Lung (tissue), 12 donors: Measurements from ENCODE around the gene TRABD. TPM values are rescaled to one million over a fixed set of nuclear protein-coding genes. Genes with fewer than 3 reads are reported as not detected.
A peak's percentile ranks its signal among the peaks of the same experiment; 100 is the strongest.

Experiments used
- ATAC-seq: fragments of 200-7000 bp; cut with Tn5 transposase; one replicate; pipeline ENCODE4 v1.9.1; 2020; ENCODE audit warnings: moderate number of reproducible peaks; ENCODE audit not compliant: insufficient read depth, low FRiP score
- DNase-seq, 3 donors: peaks; one replicate each; pipeline ENCODE4 v3.0.0-alpha.2; 2013 to 2017
- H3K27ac ChIP-seq, 2 donors: one replicate each; pipeline ENCODE4 v1.5.1; 2013; ENCODE audit warnings: mild to moderate bottlenecking in 2 of 2, moderate library complexity in 2 of 2, control low read depth in 1 of 2, inconsistent platforms in 1 of 2, low read depth in 1 of 2, low read length in 1 of 2
- H3K27me3 ChIP-seq, 3 donors: one replicate each; pipeline ENCODE4 v1.5.1; 2013; ENCODE audit warnings: low read length in 2 of 3; ENCODE audit not compliant: control insufficient read depth in 3 of 3, insufficient read depth in 3 of 3
- H3K36me3 ChIP-seq, 4 donors: one replicate each; pipeline ENCODE4 v1.5.1; 2013; ENCODE audit warnings: low read length in 4 of 4, mild to moderate bottlenecking in 1 of 4, moderate library complexity in 1 of 4; ENCODE audit not compliant: control insufficient read depth in 4 of 4, insufficient read depth in 4 of 4
- H3K4me1 ChIP-seq, 5 donors: one replicate each; pipeline ENCODE4 v1.5.1; 2013; ENCODE audit warnings: low read length in 5 of 5, mild to moderate bottlenecking in 2 of 5, moderate library complexity in 1 of 5; ENCODE audit not compliant: control insufficient read depth in 5 of 5, insufficient read depth in 5 of 5
- H3K4me3 ChIP-seq: one replicate; pipeline ENCODE4 v1.5.1; 2013; ENCODE audit warnings: mild to moderate bottlenecking, control low read depth, moderate library complexity
- H3K9ac ChIP-seq, 2 donors: one replicate each; pipeline ENCODE4 v1.5.1; 2013; ENCODE audit warnings: low read length in 2 of 2, control low read depth in 1 of 2; ENCODE audit not compliant: insufficient read depth in 1 of 2
- H3K9me3 ChIP-seq, 4 donors: one replicate each; pipeline ENCODE4 v1.5.1; 2013; ENCODE audit warnings: low read length in 3 of 4, mild to moderate bottlenecking in 1 of 4, moderate library complexity in 1 of 4; ENCODE audit not compliant: control insufficient read depth in 4 of 4, insufficient read depth in 3 of 4
- WGBS, 2 donors: extraction: QIAGEN DNeasy Blood & Tissue Kit; methylation state at CpG; one replicate each; pipeline ENCODE4 v1.1.7; 2013; 5-methylcytosine and 5-hydroxymethylcytosine counted together
- polyA plus RNA-seq, 2 donors: library from polyadenylated mRNA; stranded (reverse); fragments of 200-250 nt; gene quantifications; one replicate each; pipeline ENCODE4 v1.2.1, GENCODE V29; 2013
- total RNA-seq, 2 donors: library from RNA; depleted of rRNA in 1 of 2; stranded (reverse); fragments of >200 nt in 1 of 2; gene quantifications; one replicate each; pipeline ENCODE4 v1.2.1, GENCODE V29; 2014 to 2021
- TF ChIP-seq, protein P1 (sequence below): IDR thresholded peaks from 2 replicates; pipeline ENCODE4 v1.5.1; 2012; ENCODE audit warnings: mild to moderate bottlenecking; ENCODE audit errors: control extremely low read depth, extremely low read depth
- donor health status: control.
- donor health status: control.
- donor health status: Bipolar disorder and iron deficiency.
- donor health status: healthy.
- donor health status: DM: yes; HTN: yes; CAD: no.

The TRABD gene
- total and polyA plus RNA-seq, 4 donors, result 16.2 to 72.7 (median 62.2) TPM

DNA sequence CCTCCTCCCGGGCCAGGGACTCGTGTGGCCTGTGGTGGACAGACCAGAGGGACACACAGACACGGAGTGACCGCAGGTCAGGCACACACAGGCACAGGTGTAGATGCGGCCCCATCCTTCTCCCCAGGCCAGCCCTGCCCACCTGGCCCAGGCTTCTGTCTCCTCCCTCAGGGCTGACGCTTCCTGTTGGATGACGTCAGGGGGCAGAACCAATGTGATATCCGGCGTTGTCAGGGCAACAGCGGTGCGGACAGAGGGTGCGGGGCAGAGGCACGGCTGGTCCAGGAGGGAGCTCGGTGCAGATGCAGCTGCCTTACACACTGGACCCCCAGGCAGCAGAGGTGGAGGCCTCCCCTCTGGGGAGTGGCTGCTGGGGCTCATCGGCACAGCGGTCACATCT, 62.0 kb downstream of the TRABD start:
- TF ChIP-seq, protein P1, sequence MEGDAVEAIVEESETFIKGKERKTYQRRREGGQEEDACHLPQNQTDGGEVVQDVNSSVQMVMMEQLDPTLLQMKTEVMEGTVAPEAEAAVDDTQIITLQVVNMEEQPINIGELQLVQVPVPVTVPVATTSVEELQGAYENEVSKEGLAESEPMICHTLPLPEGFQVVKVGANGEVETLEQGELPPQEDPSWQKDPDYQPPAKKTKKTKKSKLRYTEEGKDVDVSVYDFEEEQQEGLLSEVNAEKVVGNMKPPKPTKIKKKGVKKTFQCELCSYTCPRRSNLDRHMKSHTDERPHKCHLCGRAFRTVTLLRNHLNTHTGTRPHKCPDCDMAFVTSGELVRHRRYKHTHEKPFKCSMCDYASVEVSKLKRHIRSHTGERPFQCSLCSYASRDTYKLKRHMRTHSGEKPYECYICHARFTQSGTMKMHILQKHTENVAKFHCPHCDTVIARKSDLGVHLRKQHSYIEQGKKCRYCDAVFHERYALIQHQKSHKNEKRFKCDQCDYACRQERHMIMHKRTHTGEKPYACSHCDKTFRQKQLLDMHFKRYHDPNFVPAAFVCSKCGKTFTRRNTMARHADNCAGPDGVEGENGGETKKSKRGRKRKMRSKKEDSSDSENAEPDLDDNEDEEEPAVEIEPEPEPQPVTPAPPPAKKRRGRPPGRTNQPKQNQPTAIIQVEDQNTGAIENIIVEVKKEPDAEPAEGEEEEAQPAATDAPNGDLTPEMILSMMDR, result no peak
- Histone ChIP-seq H3K9me3 (no peaks in the 10 kb centered on the region), H3K36me3 (peaks cover 0 to 16% (median 12%) of the 10 kb centered on the region in 4 donors), H3K27me3 (no peaks in the 10 kb centered on the region), H3K27ac (no peak overlapping the region), H3K9ac (no peak overlapping the region), H3K4me3 (no peak overlapping the region), H3K4me1 (peaks cover 3 to 33% (median 8%) of the 10 kb centered on the region in 5 donors)
- DNase-seq, result peak in 2 of 3 donors; percentile 53 to 70
- no peak for ATAC-seq
- 59 to 69% methylated on average over 16 of the region's 16 CpGs for WGBS, 2 donors

DNA sequence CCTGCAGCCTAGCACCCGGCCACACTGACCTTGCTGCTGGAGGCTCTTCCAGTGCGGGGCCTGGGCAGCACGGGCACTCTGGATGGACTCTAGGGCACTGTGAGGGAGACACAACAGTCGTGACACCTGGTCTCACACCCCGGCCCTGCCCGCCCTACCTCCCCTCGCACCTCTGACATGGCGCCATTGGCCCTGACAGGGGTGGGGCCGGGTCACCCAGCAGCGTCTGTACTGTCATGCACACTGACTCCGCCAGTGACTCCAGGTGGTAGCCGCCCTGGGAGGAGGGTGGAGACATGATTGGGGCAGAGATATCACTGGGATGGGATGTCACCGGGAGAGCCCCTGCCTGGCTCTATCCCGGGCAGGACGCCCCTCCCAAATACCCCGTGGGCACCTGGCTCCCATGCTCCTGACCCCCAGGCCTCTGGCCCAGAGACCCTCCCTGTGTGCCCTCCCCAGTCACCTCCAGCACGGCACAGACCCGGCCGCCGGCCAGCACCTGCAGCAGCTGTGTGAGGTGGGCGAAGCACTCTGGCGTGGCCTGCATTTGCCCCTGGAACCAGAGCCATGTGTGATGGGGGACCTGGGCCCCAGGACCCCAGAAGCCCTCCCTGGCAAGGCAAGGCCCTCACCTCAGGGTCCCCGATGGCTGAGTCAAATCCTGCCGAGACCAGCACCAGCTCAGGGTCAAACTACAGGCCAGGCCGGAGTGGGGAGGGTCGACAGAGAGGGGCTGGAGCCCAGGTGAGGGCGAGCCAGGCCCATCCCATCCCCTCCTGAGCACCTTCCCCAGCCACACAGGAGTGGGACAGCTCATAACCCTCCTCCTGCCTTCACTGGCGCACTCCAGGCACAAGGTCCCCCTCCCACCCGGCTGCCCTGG, 62.7 kb downstream of the TRABD start:
- Histone ChIP-seq H3K4me3 (no peak overlapping the region), H3K36me3 (peaks cover 0 to 16% (median 12%) of the 10 kb centered on the region in 4 donors), H3K9me3 (no peaks in the 10 kb centered on the region), H3K4me1 (peaks cover 3 to 28% (median 8%) of the 10 kb centered on the region in 5 donors), H3K27ac (no peak overlapping the region), H3K27me3 (no peaks in the 10 kb centered on the region), H3K9ac (no peak overlapping the region)
- TF ChIP-seq, protein P1, result no peak
- ATAC-seq (no peak), DNase-seq (no peak)
- WGBS, 2 donors, result 91 to 94% methylated on average over 29 of the region's 29 CpGs

Other genes starting within 250 kb of the TRABD start
- 100 to 1,000 TPM; 131 to 132 TPM for gene PIM3, start 225.1 kb upstream of the TRABD start, total RNA-seq
- gene PIM3, start 225.1 kb upstream of the TRABD start, polyA plus RNA-seq, result 100 to 1,000 TPM in 1 of 2 donors, 10 to 100 TPM in 1; 99.0 to 238 TPM
- under 1 TPM in 1 of 2 donors, not detected in 1; 0.51 TPM for gene IL17REL, start 173.1 kb upstream of the TRABD start, total RNA-seq
- gene IL17REL, start 173.1 kb upstream of the TRABD start, polyA plus RNA-seq, result under 1 TPM; 0.02 to 0.19 TPM
- gene TTLL8, start 127.6 kb upstream of the TRABD start, total RNA-seq, result not detected
- gene TTLL8, start 127.6 kb upstream of the TRABD start, polyA plus RNA-seq, result not detected
- 1 to 10 TPM in 1 of 2 donors, under 1 TPM in 1; 0.86 to 2.6 TPM for gene MLC1, start 100.5 kb upstream of the TRABD start, total RNA-seq
- gene MLC1, start 100.5 kb upstream of the TRABD start, polyA plus RNA-seq, result under 1 TPM; 0.65 to 0.68 TPM
- 10 to 100 TPM in 1 of 2 donors, under 1 TPM in 1; 0.34 to 11.9 TPM for gene MOV10L1, start 95.9 kb upstream of the TRABD start, total RNA-seq
- under 1 TPM; 0.27 to 0.53 TPM for gene MOV10L1, start 95.9 kb upstream of the TRABD start, polyA plus RNA-seq
- 1 to 10 TPM in 1 of 2 donors, under 1 TPM in 1; 1.00 to 3.9 TPM for gene PANX2, start 15.2 kb upstream of the TRABD start, total RNA-seq
- gene PANX2, start 15.2 kb upstream of the TRABD start, polyA plus RNA-seq, result 1 to 10 TPM; 2.3 to 3.0 TPM
- gene SELENOO, start 15.1 kb downstream of the TRABD start, total RNA-seq, result 10 to 100 TPM; 15.6 to 30.3 TPM
- gene SELENOO, start 15.1 kb downstream of the TRABD start, polyA plus RNA-seq, result 10 to 100 TPM; 21.3 to 26.9 TPM
- 10 to 100 TPM; 51.7 to 57.8 TPM for gene TUBGCP6, start 59.1 kb downstream of the TRABD start, total RNA-seq
- gene TUBGCP6, start 59.1 kb downstream of the TRABD start, polyA plus RNA-seq, result 10 to 100 TPM; 26.5 to 41.1 TPM
- 10 to 100 TPM; 34.2 to 53.7 TPM for gene HDAC10, start 65.4 kb downstream of the TRABD start, total RNA-seq
- gene HDAC10, start 65.4 kb downstream of the TRABD start, polyA plus RNA-seq, result 10 to 100 TPM; 32.2 to 38.3 TPM
- 10 to 100 TPM; 10.4 to 11.5 TPM for gene MAPK12, start 75.8 kb downstream of the TRABD start, total RNA-seq
- gene MAPK12, start 75.8 kb downstream of the TRABD start, polyA plus RNA-seq, result 10 to 100 TPM; 12.2 to 13.1 TPM
- gene MAPK11, start 84.5 kb downstream of the TRABD start, total RNA-seq, result 10 to 100 TPM in 1 of 2 donors, 1 to 10 TPM in 1; 8.3 to 15.3 TPM
- 10 to 100 TPM in 1 of 2 donors, 1 to 10 TPM in 1; 9.9 to 13.9 TPM for gene MAPK11, start 84.5 kb downstream of the TRABD start, polyA plus RNA-seq
- gene PLXNB2, start 121.7 kb downstream of the TRABD start, total RNA-seq, result 100 to 1,000 TPM; 212 to 310 TPM
- 100 to 1,000 TPM; 123 to 134 TPM for gene PLXNB2, start 121.7 kb downstream of the TRABD start, polyA plus RNA-seq
- 10 to 100 TPM; 10.5 to 26.0 TPM for gene DENND6B, start 141.1 kb downstream of the TRABD start, total RNA-seq
- 10 to 100 TPM in 1 of 2 donors, 1 to 10 TPM in 1; 8.0 to 14.7 TPM for gene DENND6B, start 141.1 kb downstream of the TRABD start, polyA plus RNA-seq
- gene PPP6R2, start 157.4 kb downstream of the TRABD start, total RNA-seq, result 10 to 100 TPM; 48.1 to 70.0 TPM
- 10 to 100 TPM; 35.2 to 45.1 TPM for gene PPP6R2, start 157.4 kb downstream of the TRABD start, polyA plus RNA-seq